HUES64 (cell line): ENCODE results near the gene TMEM115.
"Not testable (repeated sequence)": the region's sequence is repeated elsewhere in the genome, so short reads cannot be mapped to it uniquely, and the experiment has no call there.

Experiments
- H3K27ac ChIP-seq: 2 replicates; pipeline ENCODE4 v1.7.0; 2013; ENCODE audit warnings: low read depth, low read length, inconsistent platforms
- H3K27me3 ChIP-seq: 2 replicates; pipeline ENCODE4 v1.6.1; 2013; ENCODE audit warnings: mild to moderate bottlenecking, low read length; ENCODE audit not compliant: insufficient read depth
- H3K36me3 ChIP-seq: 2 replicates; pipeline ENCODE4 v1.6.1; 2013; ENCODE audit warnings: mild to moderate bottlenecking, low read length; ENCODE audit not compliant: insufficient read depth
- H3K4me1 ChIP-seq: 2 replicates; pipeline ENCODE4 v1.6.1; 2013; ENCODE audit warnings: mild to moderate bottlenecking, low read length, moderate library complexity; ENCODE audit not compliant: insufficient read depth
- H3K4me3 ChIP-seq: 2 replicates; pipeline ENCODE4 v1.5.1; 2013; ENCODE audit warnings: mild to moderate bottlenecking, low read length, moderate library complexity
- H3K9ac ChIP-seq: 2 replicates; pipeline ENCODE4 v1.6.1; 2013; ENCODE audit warnings: mild to moderate bottlenecking, low read depth, low read length
- H3K9me3 ChIP-seq: 2 replicates; pipeline ENCODE4 v1.6.1; 2013; ENCODE audit warnings: low read depth, low read length; ENCODE audit not compliant: insufficient read depth
- WGBS: fragments of 150-250, 120-280 bp; methylation state at CpG from one replicate; pipeline ENCODE4 v1.1.7; 2013; ENCODE audit warnings: missing lambda C conversion rate; 5-methylcytosine and 5-hydroxymethylcytosine counted together

Gene TMEM115

GRCh38 chr3:50320853-50321335 is 38.4 kb downstream of the TMEM115 start:
- under 1% methylated on average over 45 of the region's 45 CpGs for WGBS
- Histone ChIP-seq H3K9ac (peak overlapping the region; percentile 95), H3K4me3 (peak overlapping the region; percentile 92), H3K36me3 (peaks cover 52% of the 10 kb centered on the region), H3K27ac (peak overlapping the region; percentile 99), H3K4me1 (peaks cover 18% of the 10 kb centered on the region), H3K27me3 (no peaks in the 10 kb centered on the region), H3K9me3 (no peaks in the 10 kb centered on the region)

- 93% methylated on average over 29 of the region's 29 CpGs for WGBS
- Histone ChIP-seq H3K27me3 (no peaks in the 10 kb centered on the region), H3K27ac (no peak overlapping the region; the same call in 1 of the 2 replicates), H3K4me3 (peak overlapping the region; percentile 92), H3K36me3 (peaks cover 44% of the 10 kb centered on the region), H3K9ac (peak overlapping the region; percentile 95), H3K4me1 (peaks cover 18% of the 10 kb centered on the region), H3K9me3 (no peaks in the 10 kb centered on the region)
Observed at GRCh38 chr3:50319894-50320625, 39.3 kb downstream of the TMEM115 start.

- Histone ChIP-seq H3K4me3 (no peak overlapping the region), H3K9me3 (no peaks in the 10 kb centered on the region), H3K36me3 (peaks cover 40% of the 10 kb centered on the region), H3K4me1 (peaks cover 18% of the 10 kb centered on the region), H3K27ac (no peak overlapping the region), H3K9ac (no peak overlapping the region), H3K27me3 (no peaks in the 10 kb centered on the region)
- 94% methylated on average over 16 of the region's 16 CpGs for WGBS
Observed at GRCh38 chr3:50319181-50319893, 40.0 kb downstream of the TMEM115 start.

- Histone ChIP-seq H3K27me3 (no peaks in the 10 kb centered on the region), H3K4me1 (peaks cover 18% of the 10 kb centered on the region), H3K27ac (no peak overlapping the region), H3K36me3 (peaks cover 40% of the 10 kb centered on the region), H3K9me3 (no peaks in the 10 kb centered on the region), H3K4me3 (no peak overlapping the region), H3K9ac (no peak overlapping the region)
- WGBS = 96% methylated on average over 10 of the region's 10 CpGs
Observed at GRCh38 chr3:50318615-50319014, 40.7 kb downstream of the TMEM115 start.

- Histone ChIP-seq H3K27ac (no peak overlapping the region), H3K4me1 (peaks cover 15% of the 10 kb centered on the region)
Observed at GRCh38 chr3:50318163-50318562, 41.2 kb downstream of the TMEM115 start.

GRCh38 chr3:50317300-50317699 is 42.0 kb downstream of the TMEM115 start:
- Histone ChIP-seq H3K4me3 (no peak overlapping the region), H3K36me3 (peaks cover 40% of the 10 kb centered on the region), H3K9ac (no peak overlapping the region), H3K9me3 (no peaks in the 10 kb centered on the region), H3K4me1 (peaks cover 11% of the 10 kb centered on the region; the same call in 1 of the 2 replicates), H3K27me3 (no peaks in the 10 kb centered on the region), H3K27ac (no peak overlapping the region)
- WGBS = 86% methylated on average over 6 of the region's 6 CpGs

More at GRCh38 chr3:50318163-50318562, 41.2 kb downstream of the TMEM115 start:
- Histone ChIP-seq H3K9me3 (no peaks in the 10 kb centered on the region), H3K27me3 (no peaks in the 10 kb centered on the region), H3K4me3 (no peak overlapping the region), H3K36me3 (peaks cover 40% of the 10 kb centered on the region), H3K9ac (no peak overlapping the region)
- 95% methylated on average over 11 of the region's 11 CpGs for WGBS

- no peaks in the 10 kb centered on the region for H3K9me3 ChIP-seq
- H3K4me1 ChIP-seq = peaks cover 11% of the 10 kb centered on the region; the same call in 1 of the 2 replicates
- no peak overlapping the region for H3K9ac ChIP-seq
- peaks cover 40% of the 10 kb centered on the region for H3K36me3 ChIP-seq
- H3K27ac ChIP-seq = no peak overlapping the region
- 71% methylated on average over 9 of the region's 9 CpGs for WGBS
- H3K27me3 ChIP-seq = no peaks in the 10 kb centered on the region
- no peak overlapping the region for H3K4me3 ChIP-seq
Observed at GRCh38 chr3:50316657-50317242, 42.6 kb downstream of the TMEM115 start.

GRCh38 chr3:50314816-50315215 is 44.5 kb downstream of the TMEM115 start:
- H3K4me1 ChIP-seq = 0 out of 2 replicates have a peak, but pooled peaks cover 5% of the 10 kb centered on the region
- H3K9ac ChIP-seq = no peak overlapping the region
- peaks cover 2% of the 10 kb centered on the region; the same call in 1 of the 2 replicates for H3K9me3 ChIP-seq
- H3K27me3 ChIP-seq = no peaks in the 10 kb centered on the region
- 93% methylated on average over 4 of the region's 4 CpGs for WGBS
- peaks cover 36% of the 10 kb centered on the region for H3K36me3 ChIP-seq
- H3K27ac ChIP-seq = no peak overlapping the region
- no peak overlapping the region for H3K4me3 ChIP-seq

GRCh38 chr3:50314342-50314741 is 45.0 kb downstream of the TMEM115 start:
- H3K4me1 ChIP-seq = 0 out of 2 replicates have a peak, but pooled peaks cover 5% of the 10 kb centered on the region
- no peaks in the 10 kb centered on the region for H3K27me3 ChIP-seq
- H3K9ac ChIP-seq = no peak overlapping the region
- no peak overlapping the region for H3K27ac ChIP-seq
- peaks cover 33% of the 10 kb centered on the region for H3K36me3 ChIP-seq
- H3K4me3 ChIP-seq = no peak overlapping the region
- WGBS = 93% methylated on average over 3 of the region's 3 CpGs
- H3K9me3 ChIP-seq = peaks cover 7% of the 10 kb centered on the region

GRCh38 chr3:50312041-50312440 is 47.3 kb downstream of the TMEM115 start:
- Histone ChIP-seq H3K36me3 (peaks cover 13% of the 10 kb centered on the region), H3K9me3 (peaks cover 22% of the 10 kb centered on the region)
- not testable (repeated sequence) for H3K4me3 ChIP-seq, H3K9ac ChIP-seq, H3K4me1 ChIP-seq, H3K27ac ChIP-seq, H3K27me3 ChIP-seq
- WGBS = 96% methylated on average over 18 of the region's 32 CpGs
